Gastrocnemius medialis (tissue), 4 donors: ENCODE results near the gene MESP2.

Experiments used
- CTCF ChIP-seq, 5 experiments: fragments of 450-650 bp in 3 of 5; fragments of 200-600 bp in 2 of 5; sonication (generic) in 2 of 5; IDR thresholded peaks in 4 of 5; conservative IDR thresholded peaks in 1 of 5; 1 replicate in 4 of 5; 2 replicates in 1 of 5; pipeline ENCODE4 v1.5.1; 2016 to 2019; ENCODE audit warnings: antibody characterized with exemption in 5 of 5, mild to moderate bottlenecking in 3 of 5, moderate library complexity in 3 of 5
- POLR2A ChIP-seq, 2 donors: fragments of 450-650 bp; IDR thresholded peaks; one replicate each; pipeline ENCODE4 v1.6.1; 2017; ENCODE audit warnings: antibody characterized with exemption in 2 of 2, mild to moderate bottlenecking in 2 of 2, moderate library complexity in 2 of 2

- TF ChIP-seq CTCF (IDR thresholded peaks at IDR 0.05 in 4 of 5, conservative IDR thresholded peaks at IDR 0.05 in 1 of 5), result peak; percentile 74 to 86 (median 80)
- TF ChIP-seq POLR2A (IDR thresholded peaks at IDR 0.05), result peak; percentile 77 to 81
Observed at GRCh38 chr15:89750560-89751542, 25.3 kb upstream of the MESP2 start, which contains the start of gene MESP1.
